ENCODE results near the gene FGFR4. TPM values are rescaled to one million over a fixed set of nuclear protein-coding genes. Genes with fewer than 3 reads are reported as not detected.
A peak's percentile ranks its signal among the peaks of the same experiment; 100 is the strongest.

The FGFR4 gene
- total RNA-seq, 3 donors from 2014 or later (not counting 1 experiment from before 2014, with no cell fraction given), result 0.72 to 1.5 (median 1.3) TPM

- Histone ChIP-seq H3K4me3 (ENCODE audit: low read length) (no peak overlapping the region), H3K4me1 (ENCODE audit: control insufficient read depth, insufficient read depth, low read length) (no peaks in the 10 kb centered on the region), H3K36me3 (ENCODE audit: control insufficient read depth, insufficient read depth, low read length) (peaks cover 33% of the 10 kb centered on the region), H3K27ac (ENCODE audit: low read length) (no peak overlapping the region), H3K27me3 (ENCODE audit: control insufficient read depth, insufficient read depth, low read length) (no peaks in the 10 kb centered on the region), H3K9me3 (ENCODE audit: control insufficient read depth, insufficient read depth, low read length) (no peaks in the 10 kb centered on the region)
- Mint-ChIP-seq H3K4me3 (no peak overlapping the region), H3K9me3 (no peaks in the 10 kb centered on the region), H3K36me3 (peaks cover 9% of the 10 kb centered on the region), H3K27me3 (ENCODE audit: low read depth in 2 of 2) (no peaks in the 10 kb centered on the region), H3K4me1 (peaks cover 0 to 4% of the 10 kb centered on the region in 2 donors), H3K27ac (no peak overlapping the region)
- TF ChIP-seq, protein P1, sequence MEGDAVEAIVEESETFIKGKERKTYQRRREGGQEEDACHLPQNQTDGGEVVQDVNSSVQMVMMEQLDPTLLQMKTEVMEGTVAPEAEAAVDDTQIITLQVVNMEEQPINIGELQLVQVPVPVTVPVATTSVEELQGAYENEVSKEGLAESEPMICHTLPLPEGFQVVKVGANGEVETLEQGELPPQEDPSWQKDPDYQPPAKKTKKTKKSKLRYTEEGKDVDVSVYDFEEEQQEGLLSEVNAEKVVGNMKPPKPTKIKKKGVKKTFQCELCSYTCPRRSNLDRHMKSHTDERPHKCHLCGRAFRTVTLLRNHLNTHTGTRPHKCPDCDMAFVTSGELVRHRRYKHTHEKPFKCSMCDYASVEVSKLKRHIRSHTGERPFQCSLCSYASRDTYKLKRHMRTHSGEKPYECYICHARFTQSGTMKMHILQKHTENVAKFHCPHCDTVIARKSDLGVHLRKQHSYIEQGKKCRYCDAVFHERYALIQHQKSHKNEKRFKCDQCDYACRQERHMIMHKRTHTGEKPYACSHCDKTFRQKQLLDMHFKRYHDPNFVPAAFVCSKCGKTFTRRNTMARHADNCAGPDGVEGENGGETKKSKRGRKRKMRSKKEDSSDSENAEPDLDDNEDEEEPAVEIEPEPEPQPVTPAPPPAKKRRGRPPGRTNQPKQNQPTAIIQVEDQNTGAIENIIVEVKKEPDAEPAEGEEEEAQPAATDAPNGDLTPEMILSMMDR (IDR thresholded peaks at IDR 0.05), result no peak
- intact Hi-C loops (cut with micrococcal nuclease), result no loop called here
- DNase-seq (no peak), ATAC-seq (no peak)
- WGBS (ENCODE audit: insufficient coverage), result 91% methylated on average over 1 of the region's 2 CpGs
These were observed 44.8 kb upstream of the FGFR4 start for GRCh38 chr5:177041936-177042335.

GRCh38 chr5:177043114-177043513 is 43.6 kb upstream of the FGFR4 start:
- TF ChIP-seq, protein P1 (IDR thresholded peaks at IDR 0.05), result no peak
- peaks cover 0 to 4% of the 10 kb centered on the region in 2 donors for H3K4me1 Mint-ChIP-seq
- Histone ChIP-seq H3K4me3 (ENCODE audit: low read length) (no peak overlapping the region), H3K4me1 (ENCODE audit: control insufficient read depth, insufficient read depth, low read length) (no peaks in the 10 kb centered on the region), H3K36me3 (ENCODE audit: control insufficient read depth, insufficient read depth, low read length) (peaks cover 35% of the 10 kb centered on the region), H3K27ac (ENCODE audit: low read length) (no peak overlapping the region), H3K9me3 (ENCODE audit: control insufficient read depth, insufficient read depth, low read length) (no peaks in the 10 kb centered on the region), H3K27me3 (ENCODE audit: control insufficient read depth, insufficient read depth, low read length) (no peaks in the 10 kb centered on the region)
- no peak for DNase-seq
- ATAC-seq, result no peak
- peaks cover 9% of the 10 kb centered on the region for H3K36me3 Mint-ChIP-seq
- H3K27me3 Mint-ChIP-seq (ENCODE audit: low read depth in 2 of 2), result no peaks in the 10 kb centered on the region
- no peaks in the 10 kb centered on the region for H3K9me3 Mint-ChIP-seq
- WGBS (ENCODE audit: insufficient coverage), result 98% methylated on average over 6 of the region's 6 CpGs
- no peak overlapping the region for H3K4me3 Mint-ChIP-seq
- intact Hi-C loops (cut with micrococcal nuclease), result no loop called here
- H3K27ac Mint-ChIP-seq, result no peak overlapping the region

DNA sequence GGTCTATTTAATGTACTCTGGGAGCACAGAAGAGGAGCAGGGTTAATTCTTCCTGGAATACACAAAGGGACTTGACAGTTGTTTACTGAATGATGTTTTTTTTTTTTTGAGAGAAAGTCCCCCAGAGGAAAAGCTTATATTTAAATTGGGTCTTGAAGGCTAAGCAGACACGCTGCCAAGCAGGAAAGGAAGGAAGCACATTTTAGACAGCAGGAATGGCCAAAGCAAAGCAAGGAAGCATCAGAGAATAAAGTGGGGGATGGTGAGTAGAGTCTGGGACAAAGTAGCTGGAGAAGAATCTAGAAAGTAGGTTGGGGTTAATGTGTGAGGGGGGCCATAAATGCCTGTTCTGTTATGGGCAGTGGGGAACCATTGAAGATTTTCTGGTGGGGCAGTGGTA is 42.8 kb upstream of the FGFR4 start:
- Histone ChIP-seq H3K27me3 (ENCODE audit: control insufficient read depth, insufficient read depth, low read length) (no peaks in the 10 kb centered on the region), H3K9me3 (ENCODE audit: control insufficient read depth, insufficient read depth, low read length) (no peaks in the 10 kb centered on the region), H3K4me1 (ENCODE audit: control insufficient read depth, insufficient read depth, low read length) (no peaks in the 10 kb centered on the region), H3K4me3 (ENCODE audit: low read length) (no peak overlapping the region), H3K27ac (ENCODE audit: low read length) (no peak overlapping the region), H3K36me3 (ENCODE audit: control insufficient read depth, insufficient read depth, low read length) (peaks cover 37% of the 10 kb centered on the region)
- no peak overlapping the region for H3K27ac Mint-ChIP-seq
- no peaks in the 10 kb centered on the region for H3K9me3 Mint-ChIP-seq
- no peak overlapping the region for H3K4me3 Mint-ChIP-seq
- TF ChIP-seq, protein P1 (IDR thresholded peaks at IDR 0.05), result no peak
- DNase-seq (no peak), ATAC-seq (no peak)
- H3K36me3 Mint-ChIP-seq, result peaks cover 9% of the 10 kb centered on the region
- intact Hi-C loops (cut with micrococcal nuclease), result no loop called here
- H3K27me3 Mint-ChIP-seq (ENCODE audit: low read depth in 2 of 2), result no peaks in the 10 kb centered on the region
- 95% methylated on average over 1 of the region's 1 CpG for WGBS (ENCODE audit: insufficient coverage)
- H3K4me1 Mint-ChIP-seq, result peaks cover 0 to 4% of the 10 kb centered on the region in 2 donors

GRCh38 chr5:177044641-177045040 is 42.1 kb upstream of the FGFR4 start:
- no peaks in the 10 kb centered on the region for H3K9me3 ChIP-seq (ENCODE audit: control insufficient read depth, insufficient read depth, low read length)
- Mint-ChIP-seq H3K36me3 (peaks cover 9% of the 10 kb centered on the region), H3K4me3 (no peak overlapping the region), H3K27me3 (ENCODE audit: low read depth in 2 of 2) (no peaks in the 10 kb centered on the region), H3K9me3 (no peaks in the 10 kb centered on the region), H3K27ac (peak overlapping the region in 1 of 2 donors; percentile 9), H3K4me1 (peaks cover 0 to 4% of the 10 kb centered on the region in 2 donors)
- intact Hi-C loops (cut with micrococcal nuclease), result no loop called here
- H3K27ac ChIP-seq (ENCODE audit: low read length), result no peak overlapping the region
- DNase-seq (no peak), ATAC-seq (no peak)
- H3K27me3 ChIP-seq (ENCODE audit: control insufficient read depth, insufficient read depth, low read length), result no peaks in the 10 kb centered on the region
- TF ChIP-seq, protein P1 (IDR thresholded peaks at IDR 0.05), result no peak
- 100% methylated on average over 1 of the region's 1 CpG for WGBS (ENCODE audit: insufficient coverage)
- H3K4me1 ChIP-seq (ENCODE audit: control insufficient read depth, insufficient read depth, low read length), result no peaks in the 10 kb centered on the region
- peaks cover 40% of the 10 kb centered on the region for H3K36me3 ChIP-seq (ENCODE audit: control insufficient read depth, insufficient read depth, low read length)
- no peak overlapping the region for H3K4me3 ChIP-seq (ENCODE audit: low read length)

All from natural killer cell (primary cell).